Stimulated activated CD8-positive, alpha-beta memory T cell treated with anti-CD3 and anti-CD28 coated beads, Interleukin-4, amount 100 ng/mL, for 4 hours (primary cell): ENCODE data around the gene DCLK1.

ENCODE experiments used
- DNase-seq, 2 donors: peaks; one replicate each; pipeline ENCODE4 v3.0.0-alpha.2; 2020; ENCODE audit warnings: low read depth in 2 of 2, low spot score in 1 of 2

Gene DCLK1

DNA sequence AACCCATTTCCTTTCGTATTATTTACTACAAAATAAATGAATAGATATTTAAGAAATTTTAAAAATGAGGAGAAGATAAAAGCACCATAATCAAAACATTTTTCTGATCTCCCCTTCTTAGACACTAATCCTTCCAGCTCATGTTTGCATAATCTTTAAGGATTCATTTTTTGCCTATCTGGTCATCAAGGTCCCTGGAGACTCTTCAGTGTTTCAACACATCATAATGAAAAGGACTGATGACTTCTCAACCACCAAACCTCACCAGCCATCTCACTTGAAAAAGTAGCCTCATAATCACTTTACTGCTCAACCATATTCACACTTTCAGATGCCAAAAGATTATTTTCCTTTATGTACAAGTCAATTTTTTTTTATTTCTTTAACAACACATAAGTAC, 80.1 kb downstream of the DCLK1 start:
- no peak for DNase-seq

DNA sequence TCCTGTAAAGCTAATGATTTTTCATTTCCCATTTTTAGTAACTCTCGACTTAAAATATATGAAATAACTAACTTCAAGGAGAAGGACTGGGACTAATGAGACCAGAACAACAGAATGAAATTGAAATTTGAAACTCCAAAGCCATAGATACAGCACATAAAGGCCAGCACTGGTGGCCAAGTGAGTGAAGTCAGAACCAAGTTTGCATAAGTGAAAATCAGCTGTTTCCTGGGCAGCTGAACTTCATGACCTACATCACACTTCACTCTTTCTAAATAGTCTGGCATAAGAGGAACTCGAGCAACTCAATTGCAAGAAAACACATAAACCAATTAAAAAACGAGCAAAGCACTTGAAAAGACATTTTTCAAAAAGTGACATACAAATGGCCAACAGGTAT, 84.5 kb downstream of the DCLK1 start:
- no peak for DNase-seq

DNA sequence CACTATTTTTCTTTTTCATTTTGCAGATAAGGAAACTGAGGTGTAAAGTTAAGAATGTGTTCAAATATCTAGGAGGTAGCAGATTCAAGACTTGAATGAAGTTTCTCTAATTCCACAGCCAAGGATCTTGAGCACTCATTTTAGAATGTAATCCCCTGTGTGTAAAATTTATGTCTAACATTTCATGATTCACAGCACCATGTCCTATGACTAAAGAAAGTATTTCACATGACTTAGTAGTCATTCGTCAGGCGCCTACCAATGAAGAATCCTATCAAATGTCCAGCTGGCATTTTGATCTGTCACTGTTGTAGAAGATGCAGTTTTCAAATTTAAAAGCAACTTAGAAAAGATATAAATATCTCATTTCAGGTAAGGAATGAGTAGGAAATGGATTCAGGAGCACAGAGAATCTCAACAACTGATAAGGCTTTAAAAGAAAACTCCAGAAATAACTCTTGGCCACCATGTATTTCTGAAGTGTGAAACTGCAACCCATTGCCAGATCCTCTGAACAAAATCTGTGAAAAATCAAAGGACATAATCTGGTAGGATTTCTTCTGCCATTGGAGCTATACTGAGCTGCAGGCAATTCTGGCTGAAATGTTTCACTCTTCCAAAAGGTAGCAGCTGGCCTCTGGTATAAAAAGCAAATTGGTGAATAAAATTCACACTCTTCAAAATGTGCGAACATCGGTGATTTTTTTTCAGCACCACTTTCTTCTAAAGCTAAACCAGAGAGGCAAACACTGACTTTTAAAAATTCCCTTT, 92.2 kb downstream of the DCLK1 start:
- DNase-seq, result no peak

GRCh38 chr13:36033035-36033434, 98.1 kb downstream of the DCLK1 start:
- DNase-seq, result no peak

GRCh38 chr13:36031490-36031889, 99.7 kb downstream of the DCLK1 start:
- DNase-seq, result no peak

- no peak for DNase-seq
Observed at GRCh38 chr13:36030670-36031331, 100.4 kb downstream of the DCLK1 start.

- DNase-seq, result no peak
Observed at GRCh38 chr13:36029166-36029565, 102.0 kb downstream of the DCLK1 start.

- DNase-seq, result no peak
Observed at GRCh38 chr13:36028359-36029025, 102.7 kb downstream of the DCLK1 start.

DNA sequence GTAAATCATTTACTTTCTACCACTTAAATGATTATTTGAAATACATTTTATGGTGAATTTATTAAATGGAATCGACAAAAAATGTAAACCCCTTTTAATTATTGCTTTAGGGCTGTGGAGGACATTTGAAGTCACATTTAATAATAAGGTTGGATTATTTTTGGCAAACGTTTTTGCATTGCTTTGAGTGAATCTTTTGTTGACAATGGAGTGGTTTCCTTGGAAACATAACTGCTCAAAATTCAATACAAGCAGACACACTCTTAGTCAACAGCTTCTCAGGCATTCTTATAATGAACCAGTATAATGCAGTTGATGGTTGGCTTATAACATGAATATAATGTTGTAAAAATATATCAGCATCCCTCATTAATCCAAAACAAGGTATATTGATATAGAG, 104.7 kb downstream of the DCLK1 start:
- DNase-seq, result no peak

DNA sequence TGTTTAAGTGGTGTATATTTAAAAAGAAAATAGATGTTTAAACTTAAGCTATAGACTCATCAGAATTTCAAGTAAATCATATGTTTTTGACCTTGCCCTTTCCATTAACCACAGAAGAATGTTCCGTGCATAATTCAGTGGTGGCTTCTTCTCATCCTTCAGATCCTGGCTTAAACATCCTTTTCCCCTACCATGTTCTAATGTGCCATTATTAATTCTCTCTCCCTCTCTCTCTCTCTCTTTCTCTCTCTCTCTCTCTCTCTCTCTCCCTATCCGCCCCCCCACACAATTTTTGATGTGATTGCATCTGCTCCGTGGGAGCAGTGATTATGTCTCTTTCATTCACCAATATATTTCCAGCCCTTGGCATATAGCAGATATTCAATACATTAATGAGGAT, 116.4 kb downstream of the DCLK1 start:
- no peak for DNase-seq

DNA sequence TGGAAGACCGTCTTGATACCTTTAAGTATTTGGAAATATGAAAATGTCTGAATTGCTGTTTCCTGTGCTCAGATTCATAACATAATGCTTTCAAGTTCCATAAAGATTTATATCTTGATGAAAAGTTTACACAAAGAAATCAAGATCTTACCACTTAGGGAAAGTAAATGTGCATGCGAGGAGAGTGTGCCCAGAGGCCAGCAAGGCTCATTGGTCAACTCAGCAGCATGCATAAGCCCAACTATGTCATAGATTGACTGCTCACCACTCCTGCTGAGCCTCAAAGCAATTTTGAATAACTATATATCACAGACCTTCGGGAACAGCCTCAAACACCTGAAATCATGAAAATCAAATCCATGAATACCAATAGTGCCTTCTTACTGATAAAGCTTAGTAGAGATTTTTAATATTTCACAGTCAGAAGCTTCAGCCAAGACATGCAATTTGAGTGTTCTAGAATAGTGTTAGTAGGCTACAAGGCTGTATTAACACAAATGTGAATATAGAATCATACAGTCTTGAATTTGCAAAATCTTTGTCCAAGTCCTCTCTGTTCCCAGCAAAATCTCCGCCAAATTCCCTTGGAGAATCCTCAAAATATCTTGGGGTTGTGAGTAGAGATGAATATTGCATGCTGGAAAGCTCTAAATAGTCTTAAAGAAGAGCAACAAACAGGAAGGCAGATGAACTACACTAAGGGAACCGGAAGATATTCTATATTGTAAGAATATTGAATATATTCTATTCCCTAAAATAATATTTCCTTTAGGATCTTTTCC, 124.1 kb downstream of the DCLK1 start:
- no peak for DNase-seq

DNA sequence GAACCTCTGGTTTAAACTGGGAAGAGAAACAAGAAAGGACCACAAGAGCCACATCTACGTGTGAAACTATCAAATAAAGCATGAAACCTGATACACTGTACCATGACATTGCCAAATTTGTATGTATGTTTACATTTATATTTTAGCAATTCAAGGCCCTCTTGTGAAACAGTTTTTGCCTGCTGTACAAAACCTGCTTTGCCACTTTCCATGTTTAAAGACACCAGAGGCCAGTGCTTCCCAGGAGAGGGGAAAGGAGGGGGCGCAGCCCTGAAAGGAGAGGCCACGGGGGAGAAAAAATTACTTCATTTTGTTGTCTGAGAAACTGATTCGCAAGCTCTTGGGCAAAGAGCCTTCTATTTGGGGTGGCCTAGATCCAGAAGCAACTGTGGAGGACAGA, 124.8 kb downstream of the DCLK1 start:
- no peak for DNase-seq

DNA sequence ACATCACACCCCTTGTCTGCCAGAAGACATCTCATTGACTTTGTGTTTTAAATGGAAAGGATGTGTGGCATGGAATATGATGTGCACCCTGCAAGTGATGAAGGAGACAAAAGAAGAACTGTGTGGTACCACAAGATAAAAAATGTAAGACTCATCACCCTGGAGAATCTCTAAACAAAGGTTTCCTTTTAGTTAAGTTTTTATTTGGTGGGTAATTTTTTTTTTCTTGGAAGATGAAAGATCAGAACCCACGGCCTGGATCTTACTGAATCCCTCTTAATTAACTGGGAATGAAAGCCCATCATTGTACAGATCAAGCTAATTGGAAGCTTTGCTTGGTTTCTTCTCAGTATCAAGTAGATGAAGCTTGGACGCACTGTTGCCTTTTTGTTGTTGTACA, 129.6 kb downstream of the DCLK1 start:
- DNase-seq, result no peak

DNA sequence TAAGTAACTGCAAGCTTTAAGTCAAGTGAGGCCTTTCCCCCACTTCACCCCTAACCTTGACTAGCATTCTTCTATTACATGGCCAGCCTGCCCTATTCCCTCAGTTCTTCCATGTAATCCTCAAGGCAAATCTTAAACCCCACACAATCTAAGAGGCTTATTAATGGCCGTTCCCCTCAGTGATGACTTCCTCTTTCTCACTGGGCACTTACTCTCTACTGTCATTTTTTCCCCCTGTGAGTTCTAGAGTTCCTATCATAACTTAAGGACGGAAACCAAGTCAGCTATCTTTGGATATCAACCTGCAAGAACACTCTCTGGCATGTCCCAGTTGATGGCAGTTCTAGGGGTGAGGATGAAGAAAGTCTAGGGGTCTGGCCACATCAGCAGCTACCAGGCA, 131.2 kb downstream of the DCLK1 start:
- DNase-seq, result no peak

- no peak for DNase-seq
Observed at GRCh38 chr13:35996360-35996759, 134.8 kb downstream of the DCLK1 start.

GRCh38 chr13:35995136-35995535, 136.0 kb downstream of the DCLK1 start:
- no peak for DNase-seq

GRCh38 chr13:35994131-35994966, 136.8 kb downstream of the DCLK1 start:
- DNase-seq, result no peak

DNA sequence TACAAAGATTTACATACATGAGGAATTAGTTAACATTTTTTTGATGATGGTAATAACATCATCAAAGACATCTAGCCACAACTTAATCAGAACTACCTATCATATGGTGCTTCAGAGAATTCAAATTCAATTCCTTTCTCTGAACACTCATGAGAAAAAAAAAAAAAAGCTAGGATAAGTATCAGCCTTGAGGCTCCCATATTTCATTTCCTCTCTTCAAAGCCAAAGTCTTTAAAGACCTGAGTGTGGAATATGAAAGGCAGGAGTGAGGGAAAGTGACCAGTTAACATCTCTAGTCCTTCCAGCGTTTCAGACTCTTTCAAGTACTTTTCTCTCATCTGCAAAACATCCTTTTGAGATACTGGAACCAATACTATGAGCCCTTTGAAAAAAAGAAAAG, 137.5 kb downstream of the DCLK1 start:
- no peak for DNase-seq

DNA sequence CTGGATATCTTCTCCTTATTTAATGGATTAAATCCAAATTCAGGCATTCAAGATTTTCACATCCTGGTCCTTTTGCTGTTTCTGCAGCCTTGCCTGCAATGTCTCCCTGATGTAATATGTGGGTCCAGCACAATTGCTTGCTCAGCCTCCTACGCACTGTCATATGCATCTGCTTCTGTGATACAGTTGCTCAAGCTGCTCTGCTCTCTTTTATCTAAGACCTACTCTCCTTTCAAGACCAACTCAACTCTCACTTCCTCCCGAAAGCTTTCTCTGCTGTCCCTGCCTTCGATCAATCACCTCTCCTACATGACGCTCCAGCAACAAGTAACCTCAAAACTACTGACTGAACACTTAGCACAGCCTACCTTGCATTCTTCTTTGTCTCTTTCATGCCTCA, 138.2 kb downstream of the DCLK1 start:
- no peak for DNase-seq

- DNase-seq, result no peak
Observed at GRCh38 chr13:35990196-35990595, 141.0 kb downstream of the DCLK1 start.

GRCh38 chr13:35988648-35989081, 142.5 kb downstream of the DCLK1 start:
- DNase-seq, result no peak
